ENCODE results near the gene B4GALNT2. TPM values are rescaled to one million over a fixed set of nuclear protein-coding genes. Genes with fewer than 3 reads are reported as not detected.
A peak's percentile ranks its signal among the peaks of the same experiment; 100 is the strongest.

Gene B4GALNT2
- total and polyA plus RNA-seq, 2 of the 13 experiments (the other 11 are each of a cell fraction or from before 2014, with no cell fraction given) = not detected

- TF ChIP-seq ZBED4 (CRISPR knock-in tag; IDR thresholded peaks at IDR 0.05; ENCODE audit: borderline replicate concordance) (peak; percentile 83; the same call in 1 of the 2 replicates), ZNF253 (CRISPR knock-in tag; IDR thresholded peaks at IDR 0.05; ENCODE audit: borderline replicate concordance) (peak; percentile 97), SNAPC4 (CRISPR knock-in tag; IDR thresholded peaks at IDR 0.05) (peak; percentile 89), BCL6 (CRISPR knock-in tag; IDR thresholded peaks at IDR 0.05) (peak; percentile 61; the same call in 1 of the 2 replicates), ZNF850 (CRISPR knock-in tag; conservative IDR thresholded peaks at IDR 0.05) (no peak), TAF1 (CRISPR knock-in tag; IDR thresholded peaks at IDR 0.05) (peak; percentile 58), HMGXB3 (CRISPR knock-in tag; IDR thresholded peaks at IDR 0.05; ENCODE audit: borderline replicate concordance) (no peak; the same call in 1 of the 2 replicates), ZNF331 (CRISPR knock-in tag; IDR thresholded peaks at IDR 0.05) (peak; percentile 85; the same call in 1 of the 2 replicates), PBX3 (CRISPR knock-in tag; IDR thresholded peaks at IDR 0.05; ENCODE audit: borderline replicate concordance) (peak; percentile 39; the same call in 1 of the 2 replicates), PCBP2 (optimal IDR thresholded peaks at IDR 0.05; ENCODE audit: low read depth, low read length, poor library complexity, severe bottlenecking) (peak; percentile 65), ZNF354B (CRISPR knock-in tag; IDR thresholded peaks at IDR 0.05) (no peak; the same call in none of the 2 replicates), ZFP1 (CRISPR knock-in tag; IDR thresholded peaks at IDR 0.05) (peak; percentile 23; the same call in 1 of the 2 replicates), ZNF451 (CRISPR knock-in tag; IDR thresholded peaks at IDR 0.05) (peak; percentile 60)
These were observed 59.6 kb downstream of the B4GALNT2 start (continued) for GRCh38 chr17:49191917-49192741.
